WTC11 (cell line): ENCODE data around the gene COX5A. TPM values are rescaled to one million over a fixed set of nuclear protein-coding genes. Genes with fewer than 3 reads are reported as not detected.

Source experiments
- ATAC-seq: fragments of 200-7000 bp; cut with Tn5 transposase; 2 replicates; pipeline ENCODE4 v1.10.0; 2021; ENCODE audit warnings: mild to moderate bottlenecking, moderate library complexity
- CTCF ChIA-PET: fragments of 300-600 bp; sonication (Branson Sonifier 250); formaldehyde crosslinking; loops from one replicate; lab custom pipeline; 2021; ENCODE audit warnings: antibody characterized with exemption; lab: Charles Lee
- POLR2A ChIA-PET: fragments of 350-600 bp; sonication (Branson Sonifier 250); formaldehyde crosslinking; loops from one replicate; lab custom pipeline; 2021; ENCODE audit warnings: antibody characterized with exemption; lab: Charles Lee
- DNase-seq: peaks from one replicate; pipeline ENCODE4 v3.0.0; 2021; ENCODE audit warnings: low spot score
- H3K27ac Mint-ChIP-seq: 2 replicates; pipeline ENCODE4 v1.8.0; 2021; ENCODE audit warnings: mixed read lengths
- H3K27me3 Mint-ChIP-seq: 2 replicates; pipeline ENCODE4 v1.8.0; 2021; ENCODE audit warnings: low read depth, mild to moderate bottlenecking, moderate library complexity, mixed read lengths
- H3K36me3 Mint-ChIP-seq: 2 replicates; pipeline ENCODE4 v1.8.0; 2021; ENCODE audit warnings: mixed read lengths
- H3K4me1 Mint-ChIP-seq: 2 replicates; pipeline ENCODE4 v1.8.0; 2022; ENCODE audit warnings: mixed read lengths
- H3K4me3 Mint-ChIP-seq: 2 replicates; pipeline ENCODE4 v1.8.0; 2021; ENCODE audit warnings: mild to moderate bottlenecking, moderate library complexity, mixed read lengths
- H3K9me3 Mint-ChIP-seq: 2 replicates; pipeline ENCODE4 v1.8.0; 2021; ENCODE audit warnings: mixed read lengths
- ATF1 ChIP-seq: sonication (generic); formaldehyde crosslinking; IDR thresholded peaks from 2 replicates; pipeline ENCODE4 v1.8.1; 2023; ENCODE audit warnings: mild to moderate bottlenecking, moderate library complexity, missing genetic modification reagents
- ESRRA ChIP-seq: sonication (generic); formaldehyde crosslinking; IDR thresholded peaks from 2 replicates; pipeline ENCODE4 v1.8.1; 2022; ENCODE audit warnings: mild to moderate bottlenecking, missing genetic modification reagents, borderline replicate concordance
- IRF2 ChIP-seq: sonication (generic); formaldehyde crosslinking; IDR thresholded peaks from 2 replicates; pipeline ENCODE4 v1.8.0; 2022; ENCODE audit warnings: low read depth, missing genetic modification reagents, borderline replicate concordance
- KAT7 ChIP-seq: sonication (generic); formaldehyde crosslinking; IDR thresholded peaks from 2 replicates; pipeline ENCODE4 v1.8.1; 2023; ENCODE audit warnings: missing genetic modification reagents, mild to moderate bottlenecking, borderline replicate concordance
- NR2C2 ChIP-seq: sonication (generic); formaldehyde crosslinking; IDR thresholded peaks from 2 replicates; pipeline ENCODE4 v1.8.0; 2022; ENCODE audit warnings: mild to moderate bottlenecking, missing genetic modification reagents
- PRDM15 ChIP-seq: sonication (generic); formaldehyde crosslinking; IDR thresholded peaks from 2 replicates; pipeline ENCODE4 v1.8.0; 2022; ENCODE audit warnings: missing genetic modification reagents
- ZNF416 ChIP-seq: fragments of 250-450 bp; sonication (Bioruptor Pico); IDR thresholded peaks from 2 replicates; pipeline ENCODE4 v1.9.0; 2021; ENCODE audit warnings: mild to moderate bottlenecking, inconsistent platforms
- ZNF671 ChIP-seq: fragments of 250-450 bp; sonication (Bioruptor Pico); IDR thresholded peaks from 2 replicates; pipeline ENCODE4 v1.8.0; 2021; ENCODE audit warnings: mild to moderate bottlenecking
- ZSCAN18 ChIP-seq: fragments of 250-450 bp; sonication (Bioruptor Pico); IDR thresholded peaks from 2 replicates; pipeline ENCODE4 v2.1.2; 2022; ENCODE audit warnings: mild to moderate bottlenecking, moderate library complexity
- total RNA-seq: library from RNA; stranded (reverse); gene quantifications from 3 replicates; pipeline ENCODE4 v1.2.3, GENCODE V29; 2021
- TF ChIP-seq, protein P1 (sequence below): fragments of 250-450 bp; sonication (Bioruptor Pico); IDR thresholded peaks from 2 replicates; pipeline ENCODE4 v1.9.0; 2021; ENCODE audit warnings: mild to moderate bottlenecking, borderline replicate concordance
- TF ChIP-seq, protein P2 (sequence below): fragments of 250-450 bp; sonication (Bioruptor Pico); conservative IDR thresholded peaks from 2 replicates; pipeline ENCODE4 v1.9.0; 2021; ENCODE audit warnings: mild to moderate bottlenecking

Gene COX5A
- total RNA-seq, 1 experiment from 2014 or later, result 354 TPM

DNA sequence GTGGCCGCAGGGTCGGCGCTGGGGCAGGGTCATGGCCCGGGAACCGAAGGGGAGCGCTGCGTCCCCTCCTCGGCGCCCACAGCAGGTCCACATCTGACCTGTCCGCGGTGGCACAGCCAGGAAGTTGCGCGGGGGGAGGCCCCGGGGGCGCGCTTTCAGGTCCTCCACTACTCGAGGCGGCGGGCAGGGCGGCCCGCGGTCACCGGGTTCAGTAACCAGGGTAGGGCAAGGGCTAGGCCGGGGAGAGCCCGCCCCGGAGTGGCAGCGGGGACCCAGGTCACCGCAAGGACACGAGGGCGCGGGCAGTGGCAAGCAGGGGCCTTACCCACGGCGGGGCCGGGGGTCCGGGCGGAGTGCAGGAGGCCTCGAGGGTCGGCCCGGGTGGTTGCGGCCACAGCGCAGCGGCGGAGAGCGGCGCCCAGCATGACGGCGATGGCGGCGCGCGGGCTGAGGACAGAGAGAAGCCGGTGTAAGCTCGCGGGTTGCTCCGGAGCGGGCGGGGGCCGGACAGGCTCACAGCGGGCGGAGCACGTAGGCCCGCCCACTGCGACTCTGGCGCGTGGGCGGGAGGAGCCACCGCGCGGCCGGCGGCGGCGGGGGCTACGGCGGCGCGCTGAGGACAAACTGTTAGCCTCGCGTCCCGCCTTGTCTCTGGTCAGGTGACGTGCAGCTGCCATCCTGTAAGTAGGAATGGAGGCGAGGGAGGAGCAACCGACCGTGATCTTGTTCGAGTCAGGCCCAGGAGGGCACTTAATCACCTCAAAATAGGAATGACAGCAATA is at the start of gene COX5A (continued):
- peak; percentile 96 for TF ChIP-seq KAT7
- TF ChIP-seq ZSCAN18, result no peak
- no peak; the same call in 1 of the 2 replicates for TF ChIP-seq IRF2 (CRISPR knock-in tag)
- TF ChIP-seq ESRRA, result peak; percentile 87
- TF ChIP-seq ZNF416, result no peak
- no peak for TF ChIP-seq PRDM15
- no peak for TF ChIP-seq ZNF671 (CRISPR knock-in tag)
- no peak for TF ChIP-seq NR2C2 (CRISPR knock-in tag)
- TF ChIP-seq, protein P1, sequence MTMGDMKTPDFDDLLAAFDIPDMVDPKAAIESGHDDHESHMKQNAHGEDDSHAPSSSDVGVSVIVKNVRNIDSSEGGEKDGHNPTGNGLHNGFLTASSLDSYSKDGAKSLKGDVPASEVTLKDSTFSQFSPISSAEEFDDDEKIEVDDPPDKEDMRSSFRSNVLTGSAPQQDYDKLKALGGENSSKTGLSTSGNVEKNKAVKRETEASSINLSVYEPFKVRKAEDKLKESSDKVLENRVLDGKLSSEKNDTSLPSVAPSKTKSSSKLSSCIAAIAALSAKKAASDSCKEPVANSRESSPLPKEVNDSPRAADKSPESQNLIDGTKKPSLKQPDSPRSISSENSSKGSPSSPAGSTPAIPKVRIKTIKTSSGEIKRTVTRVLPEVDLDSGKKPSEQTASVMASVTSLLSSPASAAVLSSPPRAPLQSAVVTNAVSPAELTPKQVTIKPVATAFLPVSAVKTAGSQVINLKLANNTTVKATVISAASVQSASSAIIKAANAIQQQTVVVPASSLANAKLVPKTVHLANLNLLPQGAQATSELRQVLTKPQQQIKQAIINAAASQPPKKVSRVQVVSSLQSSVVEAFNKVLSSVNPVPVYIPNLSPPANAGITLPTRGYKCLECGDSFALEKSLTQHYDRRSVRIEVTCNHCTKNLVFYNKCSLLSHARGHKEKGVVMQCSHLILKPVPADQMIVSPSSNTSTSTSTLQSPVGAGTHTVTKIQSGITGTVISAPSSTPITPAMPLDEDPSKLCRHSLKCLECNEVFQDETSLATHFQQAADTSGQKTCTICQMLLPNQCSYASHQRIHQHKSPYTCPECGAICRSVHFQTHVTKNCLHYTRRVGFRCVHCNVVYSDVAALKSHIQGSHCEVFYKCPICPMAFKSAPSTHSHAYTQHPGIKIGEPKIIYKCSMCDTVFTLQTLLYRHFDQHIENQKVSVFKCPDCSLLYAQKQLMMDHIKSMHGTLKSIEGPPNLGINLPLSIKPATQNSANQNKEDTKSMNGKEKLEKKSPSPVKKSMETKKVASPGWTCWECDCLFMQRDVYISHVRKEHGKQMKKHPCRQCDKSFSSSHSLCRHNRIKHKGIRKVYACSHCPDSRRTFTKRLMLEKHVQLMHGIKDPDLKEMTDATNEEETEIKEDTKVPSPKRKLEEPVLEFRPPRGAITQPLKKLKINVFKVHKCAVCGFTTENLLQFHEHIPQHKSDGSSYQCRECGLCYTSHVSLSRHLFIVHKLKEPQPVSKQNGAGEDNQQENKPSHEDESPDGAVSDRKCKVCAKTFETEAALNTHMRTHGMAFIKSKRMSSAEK (CRISPR knock-in tag), result no peak
- no peak for TF ChIP-seq ATF1 (CRISPR knock-in tag)

GRCh38 chr15:74983725-74984231 is 45.9 kb upstream of the COX5A start:
- Mint-ChIP-seq H3K4me1 (peaks cover 5% of the 10 kb centered on the region), H3K4me3 (no peak overlapping the region), H3K27me3 (peaks cover 2% of the 10 kb centered on the region; the same call in 1 of the 2 replicates), H3K36me3 (no peaks in the 10 kb centered on the region), H3K27ac (no peak overlapping the region), H3K9me3 (no peaks in the 10 kb centered on the region)
- POLR2A ChIA-PET, result no interaction called here
- DNase-seq (no peak), ATAC-seq (no peak)
- CTCF ChIA-PET, result interaction anchor here (1.0 kb wide), 1 partner anchor 33 kb away, joined by 7 read pairs; no protein-coding TSS in a partner anchor
- TF ChIP-seq, protein P2, sequence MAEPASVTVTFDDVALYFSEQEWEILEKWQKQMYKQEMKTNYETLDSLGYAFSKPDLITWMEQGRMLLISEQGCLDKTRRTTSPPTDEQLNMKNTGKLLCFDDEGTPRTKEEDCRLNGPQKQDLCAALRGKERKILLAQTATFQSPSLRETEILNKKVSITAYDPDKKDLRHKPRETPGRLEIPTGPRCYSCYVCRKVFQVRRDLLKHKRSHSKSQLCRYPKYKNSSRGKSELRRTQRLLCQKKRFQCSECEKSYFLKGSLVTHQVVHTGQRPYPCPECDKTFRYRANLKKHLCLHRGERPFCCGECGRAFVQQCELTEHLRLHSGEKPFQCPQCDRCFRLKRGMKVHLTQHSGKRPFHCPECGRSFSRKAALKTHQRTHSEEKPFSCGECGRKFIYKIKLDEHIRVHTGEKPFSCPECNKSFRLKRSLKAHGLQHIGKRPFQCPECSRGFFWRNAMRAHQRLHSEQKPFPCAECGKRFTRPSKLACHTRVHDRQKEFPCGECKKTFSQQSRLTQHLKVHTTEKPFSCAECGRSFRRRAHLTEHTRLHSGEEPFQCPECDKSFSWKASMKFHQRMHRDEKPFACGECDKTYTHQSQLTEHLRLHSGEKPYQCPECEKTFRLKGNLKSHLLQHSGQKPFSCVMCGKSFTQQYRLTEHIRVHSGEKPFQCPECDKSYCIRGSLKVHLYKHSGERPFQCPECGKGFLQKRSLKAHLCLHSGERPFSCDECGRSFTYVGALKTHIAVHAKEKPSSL, result no peak
